Transverse colon (tissue), 4 donors: ENCODE results near the gene TMEM59. TPM values are rescaled to one million over a fixed set of nuclear protein-coding genes. Genes with fewer than 3 reads are reported as not detected.

Experiments
- DNase-seq: peaks from one replicate; pipeline ENCODE4 v3.0.0-alpha.2; 2019
- H3K27ac ChIP-seq, 4 donors: fragments of 200-600 bp; sonication (generic); 2 replicates each; pipeline ENCODE4 v1.5.1; 2016 to 2018; ENCODE audit warnings: inconsistent platforms in 4 of 4
- H3K27me3 ChIP-seq: fragments of 200-600 bp; sonication (generic); 2 replicates; pipeline ENCODE4 v1.5.1; 2017; ENCODE audit warnings: inconsistent platforms
- H3K36me3 ChIP-seq, 4 donors: fragments of 200-600 bp; sonication (generic); 2 replicates each; pipeline ENCODE4 v1.5.1; 2017 to 2019; ENCODE audit warnings: inconsistent platforms in 4 of 4
- H3K4me1 ChIP-seq, 4 donors: fragments of 200-600 bp; sonication (generic); 2 replicates each; pipeline ENCODE4 v1.5.1; 2017 to 2020; ENCODE audit warnings: inconsistent platforms in 4 of 4
- H3K4me3 ChIP-seq, 4 donors: fragments of 200-600 bp; sonication (generic); 1 replicate in 1 of 4; 2 replicates in 3 of 4; pipeline versions ENCODE4 v1.5.1 to v1.6.1; 2017 to 2019; ENCODE audit warnings: inconsistent platforms in 4 of 4
- H3K9me3 ChIP-seq, 2 donors: fragments of 200-600 bp; sonication (generic); 2 replicates each; pipeline ENCODE4 v1.5.1; 2017 to 2019; ENCODE audit warnings: inconsistent platforms in 2 of 2
- CTCF ChIP-seq, 5 experiments: fragments of 200-600 bp in 3 of 5; fragments of 450-650 bp in 2 of 5; sonication (generic) in 3 of 5; IDR thresholded peaks; 1 replicate in 2 of 5; 2 replicates in 3 of 5; pipeline ENCODE4 v1.5.1; 2016 to 2017; ENCODE audit warnings: antibody characterized with exemption in 5 of 5, inconsistent platforms in 3 of 5, mild to moderate bottlenecking in 2 of 5, moderate library complexity in 1 of 5
- EP300 ChIP-seq: sonication (generic); formaldehyde crosslinking; IDR thresholded peaks from one replicate; pipeline ENCODE4 v1.6.1; 2017; ENCODE audit warnings: antibody characterized with exemption, low read depth
- POLR2A ChIP-seq: fragments of 450-650 bp; IDR thresholded peaks from one replicate; pipeline ENCODE4 v1.6.1; 2016; ENCODE audit warnings: antibody characterized with exemption, mild to moderate bottlenecking, moderate library complexity
- POLR2AphosphoS5 ChIP-seq, 3 donors: sonication (generic); formaldehyde crosslinking; IDR thresholded peaks; one replicate each; pipeline ENCODE4 v1.6.1; 2016; ENCODE audit warnings: antibody characterized with exemption in 3 of 3
- WGBS, 2 donors: methylation state at CpG; one replicate each; pipeline ENCODE4 v1.1.5; 2018; ENCODE audit warnings: low coverage in 1 of 2; 5-methylcytosine and 5-hydroxymethylcytosine counted together
- in situ Hi-C, 4 donors: fragments of 200-750 bp; cut with MboI; loops; one replicate each; pipeline versions ENCODE4 v1.15.0 to v1.15.1; 2017; ENCODE audit warnings: low sequenced_read_pairs in 3 of 4, low pct_ligation_motif_present in 1 of 4, low pct_unique_long_range_greater_than_20kb in 1 of 4
- intact Hi-C: fragments of 100-400 bp; cut with DNase I; formaldehyde crosslinking; loops from one replicate; pipeline ENCODE4 v1.15.1; 2023; ENCODE audit warnings: low total_unique reads
- total RNA-seq, 4 donors: library from RNA; depleted of rRNA; stranded (reverse); fragments of >200 nt; gene quantifications; one replicate each; pipeline ENCODE4 v1.1.0, GENCODE V29; 2016

The TMEM59 gene
- total RNA-seq, 4 donors from 2014 or later: 71.6 to 858 (median 226) TPM

- Histone ChIP-seq H3K4me3 (no peak overlapping the region), H3K9me3 (no peaks in the 10 kb centered on the region), H3K4me1 (no peaks in the 10 kb centered on the region), H3K27me3 (no peaks in the 10 kb centered on the region), H3K27ac (no peak overlapping the region), H3K36me3 (no peaks in the 10 kb centered on the region)
- intact Hi-C loops (no loop called here), in situ Hi-C loops (loop anchor here in 1 of 4 donors (25.0 kb wide), 1 partner anchor 748 kb away; the partner anchor contains the start of gene TTC22)
- TF ChIP-seq POLR2AphosphoS5 (IDR thresholded peaks at IDR 0.05) (no peak), EP300 (no peak), POLR2A (no peak), CTCF (IDR thresholded peaks at IDR 0.05) (no peak)
- no peak for DNase-seq
- 80 to 95% methylated on average over 3 to 5 of the region's 5 CpGs for WGBS, 2 donors
These were observed 11.3 kb upstream of the TMEM59 start for GRCh38 chr1:54064299-54064698.

- TF ChIP-seq EP300: no peak
- TF ChIP-seq POLR2AphosphoS5 (IDR thresholded peaks at IDR 0.05): no peak
- TF ChIP-seq CTCF (IDR thresholded peaks at IDR 0.05): no peak
- TF ChIP-seq POLR2A: no peak
- H3K4me1 ChIP-seq: peaks cover 19 to 39% (median 29%) of the 10 kb centered on the region in 4 donors
- DNase-seq: no peak
- H3K27me3 ChIP-seq: no peaks in the 10 kb centered on the region
- peak overlapping the region in 3 of 4 donors; percentile 68 to 92 (median 81) for H3K4me3 ChIP-seq
- 10 to 25% methylated on average over 3 to 5 of the region's 5 CpGs for WGBS, 2 donors
- no peaks in the 10 kb centered on the region for H3K36me3 ChIP-seq
- intact Hi-C loops: no loop called here
- H3K27ac ChIP-seq: peak overlapping the region in 3 of 4 donors; percentile 95 to 99 (median 97)
- no peaks in the 10 kb centered on the region for H3K9me3 ChIP-seq
- in situ Hi-C loops: loop anchor here in 1 of 4 donors (25.0 kb wide), 1 partner anchor 758 kb away; the partner anchor contains the start of gene TTC22
These were observed 1.4 kb upstream of the TMEM59 start for GRCh38 chr1:54054438-54054749.

DNA sequence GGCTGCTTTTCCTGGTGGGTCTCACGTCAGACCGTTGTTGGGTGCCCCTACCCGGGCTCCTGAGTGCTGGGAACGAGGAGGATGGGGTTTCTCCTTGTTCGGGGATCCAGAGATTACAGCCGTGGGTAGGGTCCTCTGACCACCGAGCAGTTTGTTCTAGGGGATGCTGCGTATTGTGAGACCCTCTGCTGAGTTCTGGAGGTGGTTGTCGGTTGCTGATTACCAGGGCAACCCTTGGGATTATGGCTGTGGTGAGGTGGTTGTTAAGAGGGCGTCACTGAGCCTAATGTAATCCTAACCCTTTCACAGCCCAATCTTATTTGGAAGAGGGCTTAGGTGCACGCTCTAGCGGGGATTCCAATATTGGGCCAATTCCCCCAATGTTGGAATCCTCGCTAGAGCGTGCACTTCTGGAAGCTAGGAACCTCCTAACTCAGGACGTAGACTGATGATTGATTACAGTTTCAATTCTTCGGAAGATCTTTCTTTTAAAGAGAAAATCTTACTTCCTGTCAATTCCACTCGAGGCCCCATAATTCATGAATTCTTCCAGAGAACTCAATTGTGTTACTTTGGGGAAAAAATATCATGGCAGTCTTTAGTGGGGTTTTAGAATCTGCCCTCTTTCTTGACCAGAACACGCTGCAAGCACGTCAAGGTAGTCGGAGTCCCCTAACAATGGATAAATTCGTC is 887 bp upstream of the TMEM59 start:
- peak overlapping the region; percentile 95 to 99 (median 98) for H3K27ac ChIP-seq
- 6% methylated on average over 18 of the region's 21 CpGs; no CpG with 5 or more reads in 1 of the 2 donors for WGBS, 2 donors
- no peaks in the 10 kb centered on the region for H3K9me3 ChIP-seq
- H3K27me3 ChIP-seq: no peaks in the 10 kb centered on the region
- H3K4me1 ChIP-seq: peaks cover 19 to 44% (median 34%) of the 10 kb centered on the region in 4 donors
- H3K36me3 ChIP-seq: no peaks in the 10 kb centered on the region
- in situ Hi-C loops (loop anchor here in 1 of 4 donors (25.0 kb wide), 1 partner anchor 758 kb away; the partner anchor contains the start of gene TTC22), intact Hi-C loops (no loop called here)
- TF ChIP-seq CTCF (IDR thresholded peaks at IDR 0.05) (no peak), POLR2A (no peak), EP300 (no peak), POLR2AphosphoS5 (IDR thresholded peaks at IDR 0.05) (no peak)
- peak overlapping the region; percentile 60 to 92 (median 74) for H3K4me3 ChIP-seq
- no peak for DNase-seq

- Histone ChIP-seq H3K36me3 (no peaks in the 10 kb centered on the region), H3K4me3 (peak overlapping the region; percentile 68 to 92 (median 86)), H3K4me1 (peaks cover 31 to 58% (median 44%) of the 10 kb centered on the region in 4 donors), H3K9me3 (no peaks in the 10 kb centered on the region), H3K27ac (peak overlapping the region; percentile 95 to 99 (median 98)), H3K27me3 (no peaks in the 10 kb centered on the region)
- in situ Hi-C loops (loop anchor here in 1 of 4 donors (25.0 kb wide), 1 partner anchor 760 kb away; the partner anchor contains the start of gene TTC22), intact Hi-C loops (no loop called here)
- peak; percentile 35 for DNase-seq
- TF ChIP-seq POLR2A: no peak
- TF ChIP-seq CTCF (IDR thresholded peaks at IDR 0.05): peak in 1 of 5 experiments; percentile 6
- peak in 2 of 3 donors; percentile 1 to 28 for TF ChIP-seq POLR2AphosphoS5 (IDR thresholded peaks at IDR 0.05)
- no peak for TF ChIP-seq EP300
- 0% methylated on average over 17 to 23 of the region's 23 CpGs for WGBS, 2 donors
These were observed 522 bp downstream of the TMEM59 start for GRCh38 chr1:54052431-54052933.
